Measurements from ENCODE around the gene GLE1. TPM values are rescaled to one million over a fixed set of nuclear protein-coding genes. Genes with fewer than 3 reads are reported as not detected.

Gene GLE1
- total RNA-seq, 1 experiment from 2014 or later = 19.0 TPM

DNA sequence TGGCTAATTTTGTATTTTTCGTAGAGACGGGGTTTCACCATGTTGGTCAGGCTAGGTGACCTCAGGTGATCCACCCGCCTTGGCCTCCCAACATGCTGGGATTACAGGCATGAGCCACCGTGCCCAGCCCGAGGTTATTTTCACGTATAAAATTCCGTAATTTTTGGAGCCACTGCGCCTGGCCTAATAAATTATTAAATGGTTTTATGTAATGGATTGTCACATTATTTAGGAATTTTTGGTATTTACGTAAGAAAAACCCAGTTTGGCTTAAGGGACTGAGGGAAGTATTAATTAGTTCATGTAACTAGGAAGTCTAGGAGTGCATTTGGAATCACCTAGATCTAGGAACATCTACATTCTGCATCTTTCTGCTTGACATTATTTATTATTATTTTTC is 8.3 kb downstream of the GLE1 start:
- no peak overlapping the region for H3K4me3 Mint-ChIP-seq
- no peaks in the 10 kb centered on the region for H3K27me3 Mint-ChIP-seq (ENCODE audit: low read depth)
- no peak overlapping the region for H4K5ac ChIP-seq (ENCODE audit: insufficient read length, low read depth, low read length)
- H3K27ac Mint-ChIP-seq = no peak overlapping the region
- peaks cover 19 to 52% (median 31%) of the 10 kb centered on the region in 3 experiments; a peak in 6 of 7 replicates for H3K36me3 Mint-ChIP-seq (ENCODE audit: insufficient read depth in 1 of 3, low read depth in 3 of 3)
- H3K27me3 ChIP-seq (ENCODE audit: insufficient read depth, low read length) = no peaks in the 10 kb centered on the region
- no peaks in the 10 kb centered on the region for H3K79me1 ChIP-seq (ENCODE audit: insufficient read depth, low read depth, low read length, poor library complexity, severe bottlenecking)
- H2BK15ac ChIP-seq (ENCODE audit: low read depth, low read length) = no peak overlapping the region
- H3K9me3 ChIP-seq (ENCODE audit: control insufficient read depth, low read depth, low read length) = no peaks in the 10 kb centered on the region
- TF ChIP-seq CTCF (conservative IDR thresholded peaks at IDR 0.05) = no peak
- H3K23me2 ChIP-seq (ENCODE audit: insufficient read length, low read depth, low read length, poor library complexity, severe bottlenecking) = no peaks in the 10 kb centered on the region
- H2BK120ac ChIP-seq (ENCODE audit: low read depth, low read length, poor library complexity, severe bottlenecking) = no peak overlapping the region
- H3T11ph ChIP-seq (ENCODE audit: low read length) = no peak overlapping the region
- H3K9me3 Mint-ChIP-seq = no peaks in the 10 kb centered on the region
- H3K9ac ChIP-seq (ENCODE audit: extremely low read depth, insufficient read length, low read length) = no peak overlapping the region
- H3K4me1 ChIP-seq (ENCODE audit: insufficient read depth, low read length) = no peaks in the 10 kb centered on the region
- H3K23ac ChIP-seq (ENCODE audit: insufficient read length, low read depth, low read length) = no peak overlapping the region
- no peak overlapping the region for H4K8ac ChIP-seq (replicated peaks; ENCODE audit: insufficient read length, low read depth, low read length)
- H3K4me1 Mint-ChIP-seq = no peaks in the 10 kb centered on the region
- no peaks in the 10 kb centered on the region for H4K20me1 ChIP-seq (ENCODE audit: control insufficient read depth, insufficient read depth, insufficient read length)
- H3K4ac ChIP-seq (ENCODE audit: low read depth, low read length) = no peak overlapping the region
- no peak overlapping the region for H3K27ac ChIP-seq (ENCODE audit: insufficient read length, low read depth, low read length)
- H3K79me2 ChIP-seq (ENCODE audit: insufficient read depth, low read length) = no peaks in the 10 kb centered on the region
- WGBS (ENCODE audit: extremely low coverage, insufficient read length, low lambda C conversion rate) = 100% methylated on average over 1 of the region's 9 CpGs
- no peak overlapping the region for H3K4me2 ChIP-seq (ENCODE audit: insufficient read depth, insufficient read length, low read length)
- H2AFZ ChIP-seq (ENCODE audit: low read length) = no peak overlapping the region
- no peak overlapping the region for H4K91ac ChIP-seq (ENCODE audit: insufficient read length, low read depth, low read length)
- H3K14ac ChIP-seq (ENCODE audit: insufficient read depth, low read length) = no peak overlapping the region
- no peak overlapping the region for H2BK20ac ChIP-seq (ENCODE audit: low read depth, low read length, poor library complexity, severe bottlenecking)
- no peak overlapping the region for H2AK5ac ChIP-seq (ENCODE audit: insufficient read length, low read length)
- H3K56ac ChIP-seq (ENCODE audit: insufficient read length, low read depth, low read length) = no peak overlapping the region
- no peak overlapping the region for H3K18ac ChIP-seq (ENCODE audit: insufficient read length, low read depth, low read length)
- no peak overlapping the region for H2BK12ac ChIP-seq (ENCODE audit: insufficient read length, low read depth, low read length)
- no peak overlapping the region for H2BK5ac ChIP-seq (ENCODE audit: insufficient read length, low read length)
- no peak for DNase-seq

All from H9 (cell line).